H9 (cell line): ENCODE results near the gene TTYH1. TPM values are rescaled to one million over a fixed set of nuclear protein-coding genes. Genes with fewer than 3 reads are reported as not detected.

Experiments used
- DNase-seq: peaks from one replicate; pipeline ENCODE4 v3.0.0-alpha.2; 2017
- H2AFZ ChIP-seq: one replicate; pipeline ENCODE4 v1.6.1; 2013; ENCODE audit warnings: mild to moderate bottlenecking, low read length, control low read depth, moderate library complexity
- H2AK5ac ChIP-seq: 2 replicates; pipeline ENCODE4 v1.6.1; 2013; ENCODE audit warnings: low read length, control low read depth, mixed read lengths; ENCODE audit not compliant: insufficient read length
- H2BK120ac ChIP-seq: one replicate; pipeline ENCODE4 v1.6.1; 2013; ENCODE audit warnings: low read depth, mild to moderate bottlenecking, low read length, control low read depth, inconsistent platforms; ENCODE audit not compliant: poor library complexity, severe bottlenecking
- H2BK12ac ChIP-seq: 2 replicates; pipeline ENCODE4 v1.6.1; 2013; ENCODE audit warnings: low read length, control low read depth, mixed read lengths, low read depth; ENCODE audit not compliant: insufficient read length
- H2BK15ac ChIP-seq: 2 replicates; pipeline ENCODE4 v1.6.1; 2013; ENCODE audit warnings: low read depth, low read length, control low read depth
- H2BK20ac ChIP-seq: one replicate; pipeline ENCODE4 v1.6.1; 2013; ENCODE audit warnings: low read depth, mild to moderate bottlenecking, low read length, control low read depth, inconsistent platforms; ENCODE audit not compliant: poor library complexity, severe bottlenecking
- H2BK5ac ChIP-seq: 2 replicates; pipeline ENCODE4 v1.6.1; 2013; ENCODE audit warnings: low read length, control low read depth, mixed read lengths; ENCODE audit not compliant: insufficient read length
- H3K14ac ChIP-seq: 2 replicates; pipeline ENCODE4 v1.6.1; 2013; ENCODE audit warnings: low read length, control low read depth; ENCODE audit not compliant: insufficient read depth
- H3K18ac ChIP-seq: 2 replicates; pipeline ENCODE4 v1.6.1; 2013; ENCODE audit warnings: low read depth, mild to moderate bottlenecking, mixed read lengths, low read length, control low read depth; ENCODE audit not compliant: insufficient read length
- H3K23ac ChIP-seq: 2 replicates; pipeline ENCODE4 v1.6.1; 2013; ENCODE audit warnings: low read length, control low read depth, mixed read lengths, low read depth; ENCODE audit not compliant: insufficient read length
- H3K23me2 ChIP-seq: 2 replicates; pipeline ENCODE4 v1.6.1; 2013; ENCODE audit warnings: low read depth, mild to moderate bottlenecking, mixed read lengths, low read length, control low read depth; ENCODE audit not compliant: insufficient read length, poor library complexity, severe bottlenecking
- H3K27ac ChIP-seq: 2 replicates; pipeline ENCODE4 v1.5.1; 2013; ENCODE audit warnings: low read length, control low read depth, mixed read lengths, low read depth; ENCODE audit not compliant: insufficient read length
- H3K27me3 ChIP-seq: 2 replicates; pipeline ENCODE4 v1.6.1; 2013; ENCODE audit warnings: low read length, control low read depth, inconsistent platforms; ENCODE audit not compliant: insufficient read depth
- H3K4ac ChIP-seq: 2 replicates; pipeline ENCODE4 v1.6.1; 2013; ENCODE audit warnings: low read depth, mild to moderate bottlenecking, control low read depth, inconsistent platforms, low read length, moderate library complexity
- H3K4me1 ChIP-seq: 2 replicates; pipeline ENCODE4 v1.6.1; 2013; ENCODE audit warnings: low read length, control low read depth, inconsistent platforms; ENCODE audit not compliant: insufficient read depth
- H3K4me2 ChIP-seq: 2 replicates; pipeline ENCODE4 v1.6.1; 2013; ENCODE audit warnings: low read length, control low read depth, mixed read lengths; ENCODE audit not compliant: insufficient read length, insufficient read depth
- H3K56ac ChIP-seq: 2 replicates; pipeline ENCODE4 v1.6.1; 2013; ENCODE audit warnings: low read depth, mild to moderate bottlenecking, mixed read lengths, low read length, control low read depth; ENCODE audit not compliant: insufficient read length
- H3K79me1 ChIP-seq: 2 replicates; pipeline ENCODE4 v1.6.1; 2013; ENCODE audit warnings: low read depth, mild to moderate bottlenecking, moderate library complexity, low read length, control low read depth, inconsistent platforms; ENCODE audit not compliant: insufficient read depth, poor library complexity, severe bottlenecking
- H3K79me2 ChIP-seq: 2 replicates; pipeline ENCODE4 v1.6.1; 2013; ENCODE audit warnings: low read length, control low read depth, inconsistent platforms; ENCODE audit not compliant: insufficient read depth
- H3K9ac ChIP-seq: 2 replicates; pipeline ENCODE4 v1.6.1; 2013; ENCODE audit warnings: low read length, control low read depth, mixed read lengths; ENCODE audit not compliant: insufficient read length; ENCODE audit errors: extremely low read depth
- H3K9me3 ChIP-seq: one replicate; pipeline ENCODE4 v1.6.1; 2013; ENCODE audit warnings: low read depth, low read length, inconsistent platforms; ENCODE audit not compliant: control insufficient read depth
- H3T11ph ChIP-seq: one replicate; pipeline ENCODE4 v1.6.1; 2013; ENCODE audit warnings: mild to moderate bottlenecking, low read length, control low read depth, inconsistent platforms
- H4K20me1 ChIP-seq: one replicate; pipeline ENCODE4 v1.6.1; 2013; ENCODE audit not compliant: control insufficient read depth, insufficient read length, insufficient read depth
- H4K5ac ChIP-seq: 2 replicates; pipeline ENCODE4 v1.6.1; 2013; ENCODE audit warnings: low read depth, mild to moderate bottlenecking, mixed read lengths, low read length, control low read depth; ENCODE audit not compliant: insufficient read length
- H4K8ac ChIP-seq: replicated peaks from 2 replicates; pipeline ENCODE4 v1.6.1; 2013; ENCODE audit warnings: low read length, control low read depth, mixed read lengths, low read depth; ENCODE audit not compliant: insufficient read length
- H4K91ac ChIP-seq: 2 replicates; pipeline ENCODE4 v1.6.1; 2013; ENCODE audit warnings: low read depth, mild to moderate bottlenecking, moderate library complexity, mixed read lengths, low read length, control low read depth; ENCODE audit not compliant: insufficient read length
- H3K27ac Mint-ChIP-seq, 3 experiments: 2 replicates in 2 of 3; 3 replicates in 1 of 3; pipeline ENCODE4 v1.8.0; 2020 to 2021; ENCODE audit warnings: mixed read lengths in 3 of 3, mild to moderate bottlenecking in 1 of 3, moderate library complexity in 1 of 3
- H3K27me3 Mint-ChIP-seq: 2 replicates; pipeline ENCODE4 v1.8.0; 2021; ENCODE audit warnings: low read depth, mild to moderate bottlenecking, moderate library complexity, mixed read lengths
- H3K36me3 Mint-ChIP-seq, 3 experiments: 2 replicates in 2 of 3; 3 replicates in 1 of 3; pipeline ENCODE4 v1.8.0; 2020 to 2021; ENCODE audit warnings: low read depth in 3 of 3, mixed read lengths in 3 of 3; ENCODE audit not compliant: insufficient read depth in 1 of 3
- H3K4me1 Mint-ChIP-seq, 2 experiments: 2 replicates each; pipeline ENCODE4 v1.8.0; 2020; ENCODE audit warnings: mixed read lengths in 2 of 2
- H3K4me3 Mint-ChIP-seq, 2 experiments: 2 replicates in 1 of 2; 3 replicates in 1 of 2; pipeline ENCODE4 v1.8.0; 2020 to 2021; ENCODE audit warnings: mild to moderate bottlenecking in 2 of 2, mixed read lengths in 2 of 2, moderate library complexity in 1 of 2
- H3K9me3 Mint-ChIP-seq, 2 experiments: 2 replicates in 1 of 2; 3 replicates in 1 of 2; pipeline ENCODE4 v1.8.0; 2020; ENCODE audit warnings: mild to moderate bottlenecking in 2 of 2, mixed read lengths in 2 of 2, moderate library complexity in 1 of 2
- WGBS: extraction: QIAGEN DNeasy Blood & Tissue Kit; methylation state at CpG from one replicate; pipeline ENCODE4 v1.1.7; 2013; ENCODE audit warnings: missing lambda C conversion rate, low lambda C conversion rate, mixed read lengths; ENCODE audit not compliant: insufficient read length; ENCODE audit errors: extremely low coverage; 5-methylcytosine and 5-hydroxymethylcytosine counted together
- total RNA-seq: library from RNA; stranded (reverse); gene quantifications from 2 replicates; pipeline ENCODE4 v1.2.1, GENCODE V29; 2021
- TF ChIP-seq, protein P1 (sequence below): fragments of 200-600 bp; sonication (generic); conservative IDR thresholded peaks from 3 replicates; pipeline ENCODE4 v1.8.0; 2021; ENCODE audit warnings: antibody characterized with exemption, mild to moderate bottlenecking

Gene TTYH1
- total RNA-seq, 1 experiment from 2014 or later: 47.1 TPM

DNA sequence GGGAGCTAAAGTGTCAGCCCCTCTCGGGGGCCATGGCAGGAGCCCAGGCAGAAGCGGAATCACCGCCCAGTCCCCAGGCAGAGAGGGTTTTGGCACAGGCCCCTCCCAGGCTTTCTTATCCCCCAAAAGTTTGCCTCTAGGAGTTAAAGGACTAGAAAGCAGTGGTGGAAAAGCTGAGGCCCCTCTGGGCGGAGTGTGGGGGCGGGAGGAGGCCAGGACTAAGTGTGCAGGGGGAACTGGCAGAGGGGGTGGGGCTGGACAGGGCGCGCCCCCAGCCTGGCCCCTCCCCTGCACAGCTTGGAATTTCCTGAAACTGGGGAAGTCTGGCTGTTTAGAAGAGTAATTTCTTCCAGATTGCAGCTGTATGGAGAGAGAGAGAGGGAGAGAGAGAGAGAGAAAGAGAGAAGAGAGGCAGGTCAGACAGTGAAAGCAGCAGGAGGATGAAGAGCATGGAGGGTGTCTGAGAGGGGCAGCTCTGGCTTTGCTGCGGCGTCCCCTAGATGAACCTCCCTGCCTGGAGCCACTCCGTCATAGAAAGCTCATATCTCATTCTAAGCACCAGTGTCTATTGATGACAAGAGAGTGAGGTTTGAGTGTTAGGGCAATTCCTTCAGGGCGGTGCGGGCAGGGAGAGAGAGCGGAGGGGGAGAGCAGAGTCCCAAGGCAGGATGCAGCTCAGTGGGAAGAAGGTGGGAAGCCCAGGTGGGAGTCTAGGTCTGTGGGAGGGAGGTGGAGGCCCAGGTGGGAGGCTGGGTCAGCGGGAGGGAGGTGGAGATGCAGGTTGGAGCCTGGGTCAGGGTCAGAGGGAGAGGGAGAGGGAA, 58.0 kb downstream of the TTYH1 start, which contains the start of gene CDC42EP5:
Gene CDC42EP5 (minus strand): TSS at position 226 of the 821 bp plus-strand sequence. CDS start 7,749 bp downstream, outside the sequence.
- no peaks in the 10 kb centered on the region for H3K4me1 ChIP-seq
- Mint-ChIP-seq H3K4me3 (peak within 1 kb of the TSS in 1 of 2 experiments; percentile 57; a peak in 4 of 5 replicates), H3K9me3 (no peaks in the 10 kb centered on the region), H3K4me1 (peaks cover 15 to 25% of the 10 kb centered on the region in 2 experiments), H3K27ac (peak within 1 kb of the TSS in 2 of 3 experiments; percentile 27 to 32; a peak in 4 of 7 replicates), H3K36me3 (no peaks in the 10 kb centered on the region), H3K27me3 (peaks cover 60% of the 10 kb centered on the region)
- no CpG with 5 or more reads among the region's 14 CpGs for WGBS
- no peak within 1 kb of the TSS for H2AK5ac ChIP-seq
- peaks cover 2% of the 10 kb centered on the region; the same call in 1 of the 2 replicates for H3K27me3 ChIP-seq
- H4K5ac ChIP-seq: no peak within 1 kb of the TSS
- no peak within 1 kb of the TSS for H3T11ph ChIP-seq
- H3K79me1 ChIP-seq: no peaks in the 10 kb centered on the region
- no peak within 1 kb of the TSS for H3K23ac ChIP-seq
- no peak within 1 kb of the TSS for H4K91ac ChIP-seq
- H2BK20ac ChIP-seq: no peak within 1 kb of the TSS
- peak; percentile 40 for DNase-seq
- no peak within 1 kb of the TSS for H3K27ac ChIP-seq
- peak within 1 kb of the TSS; percentile 7 for H3K4me2 ChIP-seq
- no peaks in the 10 kb centered on the region for H3K79me2 ChIP-seq
- no peak within 1 kb of the TSS for H4K8ac ChIP-seq
- H2BK12ac ChIP-seq: no peak within 1 kb of the TSS
- H2BK120ac ChIP-seq: no peak within 1 kb of the TSS
- no peak within 1 kb of the TSS for H3K9ac ChIP-seq
- no peak within 1 kb of the TSS for H3K18ac ChIP-seq
- H3K14ac ChIP-seq: no peak within 1 kb of the TSS
- no peak within 1 kb of the TSS for H2BK15ac ChIP-seq
- H4K20me1 ChIP-seq: no peaks in the 10 kb centered on the region
- H3K56ac ChIP-seq: no peak within 1 kb of the TSS
- no peak within 1 kb of the TSS for H2BK5ac ChIP-seq
- H3K9me3 ChIP-seq: no peaks in the 10 kb centered on the region
- H3K4ac ChIP-seq: no peak within 1 kb of the TSS
- TF ChIP-seq, protein P1, sequence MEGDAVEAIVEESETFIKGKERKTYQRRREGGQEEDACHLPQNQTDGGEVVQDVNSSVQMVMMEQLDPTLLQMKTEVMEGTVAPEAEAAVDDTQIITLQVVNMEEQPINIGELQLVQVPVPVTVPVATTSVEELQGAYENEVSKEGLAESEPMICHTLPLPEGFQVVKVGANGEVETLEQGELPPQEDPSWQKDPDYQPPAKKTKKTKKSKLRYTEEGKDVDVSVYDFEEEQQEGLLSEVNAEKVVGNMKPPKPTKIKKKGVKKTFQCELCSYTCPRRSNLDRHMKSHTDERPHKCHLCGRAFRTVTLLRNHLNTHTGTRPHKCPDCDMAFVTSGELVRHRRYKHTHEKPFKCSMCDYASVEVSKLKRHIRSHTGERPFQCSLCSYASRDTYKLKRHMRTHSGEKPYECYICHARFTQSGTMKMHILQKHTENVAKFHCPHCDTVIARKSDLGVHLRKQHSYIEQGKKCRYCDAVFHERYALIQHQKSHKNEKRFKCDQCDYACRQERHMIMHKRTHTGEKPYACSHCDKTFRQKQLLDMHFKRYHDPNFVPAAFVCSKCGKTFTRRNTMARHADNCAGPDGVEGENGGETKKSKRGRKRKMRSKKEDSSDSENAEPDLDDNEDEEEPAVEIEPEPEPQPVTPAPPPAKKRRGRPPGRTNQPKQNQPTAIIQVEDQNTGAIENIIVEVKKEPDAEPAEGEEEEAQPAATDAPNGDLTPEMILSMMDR: no peak
- peaks cover 7% of the 10 kb centered on the region for H3K23me2 ChIP-seq
- H2AFZ ChIP-seq: no peak within 1 kb of the TSS
